H1 (cell line): Measurements from ENCODE around the gene BAZ2B. TPM values are rescaled to one million over a fixed set of nuclear protein-coding genes. Genes with fewer than 3 reads are reported as not detected.
A peak's percentile ranks its signal among the peaks of the same experiment; 100 is the strongest.

Experiments
- CTCF ChIA-PET: fragments of 300-600 bp; sonication (Branson Sonifier 250); formaldehyde crosslinking; loops from one replicate; lab custom pipeline; 2021; ENCODE audit not compliant: partially characterized antibody; lab: Charles Lee
- POLR2A ChIA-PET: fragments of 300-600 bp; sonication (Branson Sonifier 250); formaldehyde crosslinking; loops from one replicate; lab custom pipeline; 2021; ENCODE audit warnings: inconsistent platforms; ENCODE audit not compliant: partially characterized antibody; lab: Charles Lee
- DNase-seq, 2 experiments: peaks; one replicate each; pipeline versions ENCODE4 v3.0.0 to v3.0.0-alpha.2; 2010 to 2022; ENCODE audit warnings: low spot score in 2 of 2, low read depth in 1 of 2, mixed read lengths in 1 of 2
- FAIRE-seq: peaks from 2 replicates; lab custom pipeline; 2011; peaks lifted over from hg19 to GRCh38; lab: Jason Lieb, UNC
- H2AFZ ChIP-seq: 2 replicates; pipeline ENCODE4 v1.8.1; 2012; ENCODE audit warnings: low read length, inconsistent platforms
- H2AK5ac ChIP-seq: 2 replicates; pipeline ENCODE4 v1.6.1; 2013; ENCODE audit warnings: low read depth, low read length
- H2BK120ac ChIP-seq: replicated peaks from 2 replicates; pipeline ENCODE3; 2013; ENCODE audit warnings: low read depth, low read length, inconsistent platforms
- H2BK12ac ChIP-seq: 2 replicates; pipeline ENCODE4 v1.6.1; 2013; ENCODE audit warnings: low read depth, low read length
- H2BK15ac ChIP-seq: 2 replicates; pipeline ENCODE4 v1.6.1; 2013; ENCODE audit warnings: low read length
- H2BK20ac ChIP-seq: 2 replicates; pipeline ENCODE4 v1.6.1; 2013; ENCODE audit warnings: low read length
- H2BK5ac ChIP-seq: 2 replicates; pipeline ENCODE4 v1.6.1; 2013; ENCODE audit warnings: low read depth, low read length
- H3K14ac ChIP-seq: 2 replicates; pipeline ENCODE4 v1.6.1; 2013; ENCODE audit warnings: inconsistent platforms; ENCODE audit not compliant: insufficient read length
- H3K18ac ChIP-seq: 2 replicates; pipeline ENCODE4 v1.6.1; 2013; ENCODE audit warnings: low read length; ENCODE audit errors: extremely low read depth
- H3K23ac ChIP-seq: 2 replicates; pipeline ENCODE4 v1.6.1; 2013; ENCODE audit warnings: inconsistent platforms; ENCODE audit not compliant: insufficient read length
- H3K23me2 ChIP-seq: 2 replicates; pipeline ENCODE4 v1.6.1; 2013; ENCODE audit warnings: low read depth, low read length
- H3K27ac ChIP-seq: 2 replicates; pipeline ENCODE4 v1.6.1; 2011; ENCODE audit warnings: low read depth, low read length, inconsistent platforms
- H3K27me3 ChIP-seq, 4 experiments: replicated peaks in 1 of 4; 1 replicate in 1 of 4; 2 replicates in 3 of 4; pipeline versions ENCODE4 v1.6.1 to v1.8.1; 2011 to 2013; ENCODE audit warnings: low read length in 3 of 4, mild to moderate bottlenecking in 3 of 4, inconsistent platforms in 2 of 4, mixed read lengths in 2 of 4, moderate library complexity in 1 of 4; ENCODE audit not compliant: control insufficient read depth in 3 of 4, insufficient read depth in 3 of 4; ENCODE audit errors: extremely low read depth in 1 of 4
- H3K36me3 ChIP-seq, 4 experiments: 2 replicates each; pipeline versions ENCODE4 v1.6.1 to v1.8.1; 2011 to 2013; ENCODE audit warnings: mild to moderate bottlenecking in 4 of 4, low read length in 3 of 4, moderate library complexity in 2 of 4, control low read depth in 1 of 4, inconsistent platforms in 1 of 4; ENCODE audit not compliant: insufficient read depth in 4 of 4, control insufficient read depth in 2 of 4
- H3K4ac ChIP-seq: replicated peaks from 2 replicates; pipeline ENCODE3; 2013; ENCODE audit warnings: low read length, low read depth, mixed read lengths, inconsistent platforms; ENCODE audit not compliant: insufficient read length
- H3K4me1 ChIP-seq, 4 experiments: replicated peaks in 1 of 4; 1 replicate in 1 of 4; 2 replicates in 3 of 4; pipeline versions ENCODE4 v1.6.1 to v1.8.1; 2011 to 2013; ENCODE audit warnings: low read length in 3 of 4, inconsistent platforms in 2 of 4, mixed read lengths in 1 of 4; ENCODE audit not compliant: insufficient read depth in 4 of 4, control insufficient read depth in 3 of 4
- H3K4me2 ChIP-seq, 2 experiments: 2 replicates each; pipeline versions ENCODE4 v1.6.1 to v1.8.1; 2011 to 2013; ENCODE audit warnings: low read depth in 2 of 2, low read length in 2 of 2, control low read depth in 1 of 2, inconsistent platforms in 1 of 2, mild to moderate bottlenecking in 1 of 2; ENCODE audit not compliant: insufficient read depth in 1 of 2
- H3K4me3 ChIP-seq, 4 experiments: fragments of 200-600, 300-600 bp in 1 of 4; sonication (generic), shearing (Covaris generic), sonication (Bioruptor Twin) in 1 of 4; 2 replicates each; pipeline versions ENCODE4 v1.5.1 to v1.8.1; 2011 to 2016; ENCODE audit warnings: low read length in 4 of 4, low read depth in 3 of 4, control low read depth in 2 of 4, inconsistent platforms in 2 of 4, mild to moderate bottlenecking in 2 of 4, mixed read lengths in 1 of 4, moderate library complexity in 1 of 4; ENCODE audit not compliant: insufficient read depth in 2 of 4; ENCODE audit errors: extremely low read depth in 1 of 4
- H3K56ac ChIP-seq: replicated peaks from 2 replicates; pipeline ENCODE3; 2013; ENCODE audit warnings: low read depth, mild to moderate bottlenecking, mixed read lengths, low read length, inconsistent platforms; ENCODE audit not compliant: insufficient read length
- H3K79me1 ChIP-seq: 2 replicates; pipeline ENCODE4 v1.6.1; 2013; ENCODE audit warnings: low read depth, low read length, control low read depth
- H3K79me2 ChIP-seq, 2 experiments: 2 replicates each; pipeline versions ENCODE4 v1.6.1 to v1.8.1; 2012 to 2013; ENCODE audit warnings: low read length in 2 of 2, mild to moderate bottlenecking in 2 of 2, inconsistent platforms in 1 of 2; ENCODE audit not compliant: insufficient read depth in 2 of 2, control insufficient read depth in 1 of 2
- H3K9ac ChIP-seq, 4 experiments: replicated peaks in 1 of 4; 1 replicate in 1 of 4; 2 replicates in 3 of 4; pipeline versions ENCODE4 v1.6.1 to v1.8.1; 2011 to 2013; ENCODE audit warnings: low read depth in 3 of 4, low read length in 3 of 4, control low read depth in 2 of 4, mild to moderate bottlenecking in 2 of 4, moderate library complexity in 2 of 4, inconsistent platforms in 1 of 4; ENCODE audit errors: extremely low read depth in 1 of 4
- H3K9me3 ChIP-seq, 2 experiments: 2 replicates each; pipeline versions ENCODE4 v1.6.1 to v1.8.1; 2012 to 2013; ENCODE audit warnings: mild to moderate bottlenecking in 2 of 2, moderate library complexity in 2 of 2, control low read depth in 1 of 2, inconsistent platforms in 1 of 2, low read depth in 1 of 2, low read length in 1 of 2, mixed read lengths in 1 of 2; ENCODE audit not compliant: insufficient read depth in 2 of 2
- H4K20me1 ChIP-seq, 2 experiments: replicated peaks in 1 of 2; 2 replicates each; pipeline versions ENCODE3 to v1.8.1; 2011 to 2013; ENCODE audit warnings: inconsistent platforms in 2 of 2, low read length in 2 of 2, mild to moderate bottlenecking in 1 of 2; ENCODE audit not compliant: insufficient read depth in 2 of 2, control insufficient read depth in 1 of 2
- H4K5ac ChIP-seq: 2 replicates; pipeline ENCODE4 v1.6.1; 2013; ENCODE audit warnings: low read length, low read depth, mixed read lengths, inconsistent platforms; ENCODE audit not compliant: insufficient read length
- H4K8ac ChIP-seq: 2 replicates; pipeline ENCODE4 v1.8.0; 2013; ENCODE audit warnings: mild to moderate bottlenecking, moderate library complexity, low read length, inconsistent platforms; ENCODE audit not compliant: insufficient read depth; ENCODE audit errors: extremely low read depth
- H4K91ac ChIP-seq: replicated peaks from 2 replicates; pipeline ENCODE3; 2013; ENCODE audit warnings: low read length, mixed read lengths, inconsistent platforms; ENCODE audit not compliant: insufficient read length
- BACH1 ChIP-seq: IDR thresholded peaks from 2 replicates; pipeline ENCODE4 v1.6.1; 2012; ENCODE audit warnings: low read length, improper control_type of control experiment
- CHD2 ChIP-seq: IDR thresholded peaks from 2 replicates; pipeline ENCODE4 v1.6.1; 2012; ENCODE audit warnings: low read length, improper control_type of control experiment
- CTBP2 ChIP-seq: IDR thresholded peaks from 2 replicates; pipeline ENCODE4 v1.7.0; 2011; ENCODE audit warnings: borderline replicate concordance, mild to moderate bottlenecking, moderate library complexity, mixed read lengths, low read length; ENCODE audit not compliant: insufficient read depth, insufficient read length
- GABPA ChIP-seq: IDR thresholded peaks from 2 replicates; pipeline ENCODE4 v1.6.1; 2011; ENCODE audit warnings: mild to moderate bottlenecking, low read length, moderate library complexity, borderline replicate concordance; ENCODE audit not compliant: insufficient read depth
- PHF8 ChIP-seq: fragments of 200-600 bp; sonication (generic); conservative IDR thresholded peaks from 2 replicates; pipeline ENCODE4 v1.7.1; 2012; ENCODE audit warnings: low read depth, mild to moderate bottlenecking, inconsistent platforms, low read length, moderate library complexity
- POLR2AphosphoS5 ChIP-seq: IDR thresholded peaks from 2 replicates; pipeline ENCODE4 v1.6.1; 2011; ENCODE audit warnings: low read depth, low read length
- POU5F1 ChIP-seq: IDR thresholded peaks from 2 replicates; pipeline ENCODE4 v1.6.1; 2011; ENCODE audit warnings: low read depth, mild to moderate bottlenecking, low read length, moderate library complexity
- RAD21 ChIP-seq, 2 experiments: IDR thresholded peaks in 1 of 2; conservative IDR thresholded peaks in 1 of 2; 2 replicates each; pipeline ENCODE4 v1.6.1; 2011; ENCODE audit warnings: low read depth in 2 of 2, low read length in 2 of 2, improper control_type of control experiment in 1 of 2, inconsistent platforms in 1 of 2, mild to moderate bottlenecking in 1 of 2, moderate library complexity in 1 of 2
- SAP30 ChIP-seq: fragments of 300-600 bp; sonication (generic); IDR thresholded peaks from 2 replicates; pipeline ENCODE4 v1.7.1; 2012; ENCODE audit warnings: low read length, moderate library complexity, mild to moderate bottlenecking, inconsistent platforms; ENCODE audit not compliant: insufficient read depth, insufficient replicate concordance
- SP1 ChIP-seq: IDR thresholded peaks from 2 replicates; pipeline ENCODE4 v1.6.1; 2011; ENCODE audit warnings: low read depth, low read length
- SP2 ChIP-seq: IDR thresholded peaks from 2 replicates; pipeline ENCODE4 v1.6.1; 2012; ENCODE audit warnings: mild to moderate bottlenecking, low read length, inconsistent platforms
- TAF7 ChIP-seq: optimal IDR thresholded peaks from 2 replicates; pipeline ENCODE3; 2011; ENCODE audit warnings: low read depth, mild to moderate bottlenecking, inconsistent platforms, low read length, moderate library complexity, borderline replicate concordance
- TEAD4 ChIP-seq: IDR thresholded peaks from 2 replicates; pipeline ENCODE4 v1.6.1; 2012; ENCODE audit warnings: low read depth, low read length, inconsistent platforms, mixed read lengths
- WGBS, 2 experiments: shearing (Covaris generic) in 1 of 2; methylation state at CpG; one replicate each; pipeline versions ENCODE4 v1.1.6 to v1.1.7; 2013 to 2015; ENCODE audit warnings: low lambda C conversion rate in 2 of 2, mixed read lengths in 2 of 2, inconsistent platforms in 1 of 2, low coverage in 1 of 2, missing lambda C conversion rate in 1 of 2; ENCODE audit not compliant: insufficient replicate concordance in 2 of 2, insufficient coverage in 1 of 2, insufficient read length in 1 of 2; ENCODE audit errors: extremely low coverage in 1 of 2, missing lambda C conversion rate in 1 of 2; 5-methylcytosine and 5-hydroxymethylcytosine counted together
- polyA plus RNA-seq, 7 experiments: library from polyadenylated mRNA; depleted of rRNA in 3 of 7; stranded (reverse) in 5 of 7; unstranded in 2 of 7; fragments of >200 nt in 5 of 7; fragments of 200-250 nt in 2 of 7; gene quantifications; 1 replicate in 5 of 7; 2 replicates in 1 of 7; 4 replicates in 1 of 7; pipeline versions ENCODE4 v1.2.1 to v1.2.3, GENCODE V29; 2011 to 2013; ENCODE audit warnings: missing spikeins in 2 of 7, mixed read lengths in 2 of 7
- total RNA-seq: library from RNA; stranded (reverse); fragmentation: NEBNext Ultra II Directional; extraction: Animal tissue kit (Norgen Biotek cat#: 25700); gene quantifications from 2 replicates; pipeline ENCODE4 v1.2.1, GENCODE V29; 2021
- TF ChIP-seq, protein P1 (sequence below): IDR thresholded peaks from 2 replicates; pipeline ENCODE4 v1.6.1; 2011; ENCODE audit warnings: low read length, improper control_type of control experiment

BAZ2B gene
- total and polyA plus RNA-seq, 2 of the 8 experiments (the other 6 are each of a cell fraction or from before 2014, with no cell fraction given), result 15.2 to 46.3 TPM

- H3K27me3 ChIP-seq, result no peaks in the 10 kb centered on the region
- no peak overlapping the region for H2AFZ ChIP-seq
- H3K79me1 ChIP-seq, result no peaks in the 10 kb centered on the region
- no peak overlapping the region for H4K8ac ChIP-seq
- DNase-seq, result no peak
- H2BK15ac ChIP-seq, result no peak overlapping the region
- no peaks in the 10 kb centered on the region for H3K4me1 ChIP-seq
- peaks cover 0 to 5% of the 10 kb centered on the region in 2 experiments; a peak in 2 of 4 replicates for H3K79me2 ChIP-seq
- no peak overlapping the region for H2AK5ac ChIP-seq
- H3K27ac ChIP-seq, result no peak overlapping the region
- H3K18ac ChIP-seq, result no peak overlapping the region
- no peak overlapping the region for H3K4me2 ChIP-seq
- H3K56ac ChIP-seq, result no peak overlapping the region
- no peaks in the 10 kb centered on the region for H3K23me2 ChIP-seq
- no peak overlapping the region for H2BK12ac ChIP-seq
- no peak overlapping the region for H2BK5ac ChIP-seq
- ChIA-PET CTCF (no interaction called here), POLR2A (no interaction called here)
- no peak overlapping the region for H2BK120ac ChIP-seq
- FAIRE-seq, result no peak
- H3K23ac ChIP-seq, result no peak overlapping the region
- H2BK20ac ChIP-seq, result no peak overlapping the region
- 87% methylated on average over 1 of the region's 1 CpG; no CpG with 5 or more reads in 1 of the 2 experiments for WGBS, 2 experiments
- peak overlapping the region; percentile 2 for H4K5ac ChIP-seq
- H3K36me3 ChIP-seq, result peaks cover 0 to 2% (median 0%) of the 10 kb centered on the region in 4 experiments; a peak in 2 of 8 replicates
- no peak overlapping the region for H3K4me3 ChIP-seq
- H3K9me3 ChIP-seq, result no peaks in the 10 kb centered on the region
- no peak overlapping the region for H4K91ac ChIP-seq
- H4K20me1 ChIP-seq, result no peaks in the 10 kb centered on the region
- H3K9ac ChIP-seq, result no peak overlapping the region
- H3K4ac ChIP-seq, result no peak overlapping the region
- H3K14ac ChIP-seq, result no peak overlapping the region
- TF ChIP-seq PHF8, result no peak
- no peak for TF ChIP-seq RAD21 (IDR thresholded peaks at IDR 0.05 in 1 of 2, conservative IDR thresholded peaks at IDR 0.05 in 1 of 2; ENCODE audit: low read depth in 2 of 2, low read length in 2 of 2)
- TF ChIP-seq, protein P1, sequence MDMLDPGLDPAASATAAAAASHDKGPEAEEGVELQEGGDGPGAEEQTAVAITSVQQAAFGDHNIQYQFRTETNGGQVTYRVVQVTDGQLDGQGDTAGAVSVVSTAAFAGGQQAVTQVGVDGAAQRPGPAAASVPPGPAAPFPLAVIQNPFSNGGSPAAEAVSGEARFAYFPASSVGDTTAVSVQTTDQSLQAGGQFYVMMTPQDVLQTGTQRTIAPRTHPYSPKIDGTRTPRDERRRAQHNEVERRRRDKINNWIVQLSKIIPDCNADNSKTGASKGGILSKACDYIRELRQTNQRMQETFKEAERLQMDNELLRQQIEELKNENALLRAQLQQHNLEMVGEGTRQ, result no peak
- TF ChIP-seq BACH1, result no peak
- no peak for TF ChIP-seq POLR2AphosphoS5
- TF ChIP-seq CTBP2, result no peak
- TF ChIP-seq SP1, result no peak
- no peak for TF ChIP-seq CHD2
- no peak for TF ChIP-seq GABPA
- no peak for TF ChIP-seq SP2
- no peak for TF ChIP-seq SAP30
- TF ChIP-seq POU5F1, result no peak
- no peak for TF ChIP-seq TEAD4
- no peak for TF ChIP-seq TAF7
Measured at GRCh38 chr2:159551806-159552205, 64.5 kb downstream of the BAZ2B start.
